GM21423 (cell line): Measurements from ENCODE around the gene NTHL1.
"Not testable (repeated sequence)": the region's sequence is repeated elsewhere in the genome, so short reads cannot be mapped to it uniquely, and the experiment has no call there.

Experiments
- ATAC-seq: cut with Tn5 transposase; IDR thresholded peaks from one replicate; pipeline ENCODE4 v1.9.1; 2021; ENCODE audit warnings: mild to moderate bottlenecking, moderate library complexity; ENCODE audit not compliant: unreplicated experiment

Gene NTHL1

GRCh38 chr16:2042986-2043666 lies 4.5 kb downstream of the NTHL1 start:
- no peak for ATAC-seq

DNA sequence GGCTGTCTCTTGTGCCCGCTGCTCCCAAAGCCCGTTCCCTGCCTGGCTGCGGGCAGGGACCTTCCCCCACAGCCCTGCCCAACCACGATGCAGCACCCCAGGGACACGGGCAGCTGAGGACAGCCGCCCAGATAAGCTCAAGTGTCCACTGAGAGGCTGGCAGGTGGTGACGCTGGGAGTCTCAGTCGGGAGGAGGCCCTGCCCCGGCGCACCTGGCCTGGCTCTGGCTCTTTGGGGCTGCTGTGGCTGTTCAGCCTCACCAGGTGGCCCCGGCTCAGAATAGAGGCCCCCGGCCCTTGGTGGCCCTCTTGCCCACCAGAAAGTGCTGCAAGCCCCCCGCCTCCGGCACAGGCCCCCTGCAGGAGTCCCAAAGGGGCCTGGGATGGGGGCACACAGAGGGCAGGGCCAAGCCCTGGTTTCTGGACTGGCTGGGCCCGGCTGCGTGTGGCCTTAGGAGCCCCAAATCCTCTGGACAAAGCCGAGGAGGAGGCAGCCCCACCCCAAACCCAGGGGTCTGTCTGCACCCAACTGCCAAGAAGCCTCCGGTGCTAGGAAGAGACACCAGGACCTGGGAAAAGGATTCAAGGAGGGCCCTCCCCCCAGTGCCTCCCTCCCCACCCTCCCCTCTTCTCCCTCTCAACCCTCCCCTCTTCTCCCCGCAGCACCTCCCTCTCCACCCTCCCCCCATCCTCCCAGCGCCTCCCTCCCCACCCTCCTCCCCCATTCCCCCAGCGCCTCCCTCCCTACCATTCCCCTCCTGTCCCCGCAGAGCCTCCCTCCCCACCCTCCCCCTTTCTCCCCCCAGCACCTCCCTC lies 5.3 kb downstream of the NTHL1 start:
- ATAC-seq = no peak

DNA sequence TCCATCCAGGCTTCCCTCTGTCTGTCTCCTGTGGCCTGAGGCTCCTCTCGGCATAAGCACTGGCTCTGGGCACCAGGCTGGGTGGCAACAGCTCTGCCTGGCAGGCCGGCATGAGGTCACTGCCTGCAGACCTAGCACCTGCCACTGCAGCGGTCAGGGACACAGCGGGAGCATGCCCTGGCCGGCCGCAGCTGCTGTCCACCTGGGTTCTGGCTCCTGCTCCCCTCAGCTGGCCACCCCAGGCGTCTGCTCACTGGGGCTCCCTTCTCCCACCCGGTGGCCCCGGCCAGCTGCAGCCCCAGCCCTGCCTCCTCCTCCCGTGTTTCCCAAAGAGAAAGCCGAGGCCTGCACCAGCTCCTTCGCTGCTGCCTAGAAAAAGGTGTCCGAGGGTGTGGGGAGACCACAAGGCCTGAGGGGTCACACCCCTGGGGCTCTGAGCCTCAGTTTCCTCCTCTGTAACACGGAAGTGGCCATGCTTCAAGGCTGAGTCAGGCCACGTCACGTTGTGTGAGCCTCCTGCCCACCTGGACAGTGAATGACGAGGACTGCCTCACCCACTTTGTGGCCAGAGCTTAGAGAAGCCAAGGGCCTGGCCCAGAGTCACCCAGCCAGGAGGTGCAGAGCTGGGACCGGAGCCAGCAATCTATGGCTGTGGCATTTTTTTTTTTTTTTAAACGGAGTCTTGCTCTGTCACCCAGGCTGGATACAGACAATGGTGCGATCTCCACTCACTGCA lies 6.7 kb downstream of the NTHL1 start:
- ATAC-seq = no peak

- no peak for ATAC-seq
Observed at GRCh38 chr16:2040041-2040786, 7.4 kb downstream of the NTHL1 start.

DNA sequence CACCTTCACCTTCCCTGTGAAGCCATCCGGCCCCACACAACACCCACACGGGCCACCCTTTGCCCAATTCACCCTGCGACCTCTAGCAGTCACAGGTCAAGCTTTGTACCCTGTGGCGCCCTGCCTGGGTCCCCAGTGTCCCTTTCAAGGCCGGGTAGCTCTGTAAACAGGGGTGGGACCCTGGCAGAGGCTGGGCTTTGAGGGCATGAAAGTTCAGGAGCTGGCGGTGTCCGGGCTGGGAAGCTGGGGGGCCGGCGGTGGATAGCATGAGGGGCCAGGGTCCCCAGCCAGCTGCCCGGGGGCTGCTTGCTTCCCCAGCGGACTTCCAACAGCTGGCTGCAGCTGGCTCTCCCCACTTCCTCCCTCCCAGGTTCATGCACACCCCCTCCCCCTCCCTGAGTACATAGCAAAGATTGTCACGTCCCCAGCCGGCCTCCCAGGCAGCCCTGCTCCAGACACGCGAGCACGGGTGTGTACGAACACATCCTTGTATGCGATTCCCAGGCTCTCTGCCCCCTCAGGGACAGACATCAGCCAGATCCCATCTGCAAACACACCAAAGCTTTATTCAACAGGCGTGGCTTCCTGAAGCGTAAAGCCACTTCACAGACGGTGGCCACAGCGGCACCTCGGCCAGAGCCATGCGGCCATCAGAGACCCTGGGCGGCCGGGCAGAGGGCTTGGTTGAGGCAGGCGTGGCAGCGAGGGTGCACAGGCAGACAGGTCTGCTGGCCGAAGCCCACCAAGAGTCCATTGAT lies 8.2 kb downstream of the NTHL1 start:
- no peak for ATAC-seq

GRCh38 chr16:2038382-2039231 lies 9.0 kb downstream of the NTHL1 start:
- ATAC-seq = no peak

DNA sequence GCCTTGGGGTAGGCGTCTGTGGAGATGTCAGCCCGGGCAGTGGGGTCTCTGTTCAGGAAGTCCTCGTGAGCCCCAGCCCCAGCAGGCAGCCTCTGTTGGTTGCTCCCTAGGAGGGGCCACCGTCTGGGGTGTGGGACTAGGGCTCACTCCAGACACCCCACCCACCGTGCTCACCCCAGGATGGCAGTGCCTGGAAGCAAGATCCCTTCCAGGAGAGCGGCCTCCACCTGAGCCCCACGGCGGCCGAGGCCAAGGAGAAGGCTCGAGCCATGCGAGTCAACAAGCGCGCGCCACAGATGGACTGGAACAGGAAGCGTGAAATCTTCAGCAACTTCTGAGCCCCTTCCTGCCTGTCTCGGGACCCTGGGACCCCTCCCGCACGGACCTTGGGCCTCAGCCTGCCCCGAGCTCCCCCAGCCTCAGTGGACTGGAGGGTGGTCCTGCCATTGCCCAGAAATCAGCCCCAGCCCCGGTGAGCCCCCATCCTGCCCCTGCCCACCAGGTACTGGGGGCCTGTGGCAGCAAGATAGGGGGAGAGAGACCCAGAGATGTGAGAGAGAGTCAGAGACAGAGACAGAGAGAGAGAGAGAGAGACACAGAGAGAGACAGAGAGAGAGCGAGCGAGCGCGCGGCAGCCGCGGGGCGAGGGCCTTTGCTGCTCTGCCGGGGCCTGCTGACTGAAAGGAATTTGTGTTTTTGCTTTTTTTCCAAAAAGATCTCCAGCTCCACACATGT lies 9.8 kb downstream of the NTHL1 start:
- no peak for ATAC-seq

DNA sequence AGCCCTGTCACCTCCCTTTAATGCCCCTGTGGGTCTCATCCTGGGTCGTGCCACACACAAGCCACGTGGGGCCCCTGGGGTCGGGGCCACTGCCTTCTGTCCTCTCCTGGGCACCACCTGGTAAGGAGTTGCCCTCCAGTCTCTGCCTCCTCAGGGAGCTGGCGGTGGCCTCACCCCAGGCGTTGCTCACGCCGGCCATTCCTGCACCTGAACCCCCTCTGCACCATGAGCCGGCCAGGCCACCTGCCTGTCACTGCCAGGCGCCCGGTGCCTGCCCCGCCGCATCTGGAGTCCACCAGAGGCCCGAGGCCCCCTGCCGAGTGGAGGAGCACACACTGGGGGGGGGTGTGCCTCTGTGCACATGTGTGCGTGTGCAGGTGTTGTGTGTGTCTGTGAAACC lies 10.5 kb downstream of the NTHL1 start:
- ATAC-seq = no peak

GRCh38 chr16:2036200-2036966 lies 11.3 kb downstream of the NTHL1 start:
- ATAC-seq = no peak

DNA sequence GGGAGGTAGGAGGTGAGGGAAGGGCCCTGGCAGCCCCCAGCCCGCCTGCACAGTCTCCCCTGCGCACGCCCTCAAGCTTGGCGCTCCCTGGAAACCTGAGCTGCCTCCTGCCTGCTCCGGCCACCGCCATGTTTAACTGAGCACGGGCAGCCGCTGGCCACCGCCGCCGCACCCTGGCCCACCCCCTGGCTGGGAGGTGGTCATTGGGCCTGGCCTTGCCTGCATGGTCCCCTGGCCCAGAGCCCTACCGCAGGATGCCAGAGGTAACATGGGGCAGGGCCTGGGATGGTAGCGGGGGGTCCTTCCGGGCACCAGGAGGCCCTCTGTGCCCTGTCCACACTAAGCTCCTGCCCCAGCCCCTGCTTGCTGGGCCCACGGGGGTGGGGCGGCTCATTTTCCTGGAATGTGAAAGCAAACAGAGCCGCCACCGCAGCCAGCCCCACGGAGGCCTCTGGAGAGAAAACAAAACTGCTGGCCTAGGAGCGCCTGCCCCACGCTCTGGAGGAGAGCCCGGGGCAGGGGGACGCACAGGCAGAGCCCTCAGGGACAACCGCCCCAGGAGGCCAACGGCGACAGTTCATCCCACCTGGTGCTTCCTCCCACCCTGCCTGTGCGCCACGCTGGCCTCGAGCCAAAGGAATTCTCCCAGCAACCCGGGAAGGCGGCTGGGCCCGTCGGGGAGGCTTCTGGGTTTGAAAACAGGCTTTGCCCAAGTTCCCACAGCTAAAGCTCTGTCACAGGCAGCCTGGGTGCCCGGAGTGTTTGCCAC lies 12.0 kb downstream of the NTHL1 start:
- no peak for ATAC-seq

DNA sequence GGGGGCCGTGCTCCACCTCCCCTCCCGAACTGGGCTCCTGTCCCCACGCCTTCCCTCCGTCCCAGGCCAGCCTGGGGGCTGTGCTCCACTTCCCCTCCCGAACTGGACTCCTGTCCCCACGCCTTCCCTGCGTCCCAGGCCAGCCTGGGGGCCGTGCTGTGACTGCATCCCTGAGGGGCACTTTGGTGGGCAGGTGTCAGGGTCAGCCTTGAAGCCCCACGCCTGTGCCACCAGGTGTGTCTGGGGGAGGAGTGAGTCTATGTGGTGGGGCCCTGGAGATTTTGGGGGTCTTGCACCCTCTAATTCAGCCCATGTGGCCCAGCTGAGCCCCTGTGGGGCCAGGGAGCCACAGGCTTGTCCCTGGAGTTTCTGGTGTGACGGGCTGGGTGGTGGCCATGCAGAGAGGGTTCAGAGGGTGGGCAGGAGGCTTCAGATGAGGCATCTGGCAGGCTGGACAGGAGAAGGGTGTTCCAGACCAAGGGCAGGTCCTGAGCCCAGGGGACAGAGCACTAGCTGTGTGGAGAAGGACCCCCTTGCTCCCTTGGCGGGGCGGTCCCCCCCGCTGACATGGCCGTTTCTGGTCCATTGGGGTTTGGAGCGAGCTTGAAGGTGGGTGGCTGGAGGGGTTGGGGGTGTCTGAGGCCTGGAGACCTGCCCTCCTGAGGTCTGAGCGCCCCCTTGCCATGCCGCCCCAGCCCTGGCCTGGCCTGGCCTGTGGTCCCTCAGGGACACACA lies 12.8 kb downstream of the NTHL1 start:
- no peak for ATAC-seq

GRCh38 chr16:2033909-2034695 lies 13.5 kb downstream of the NTHL1 start:
- ATAC-seq = not testable (repeated sequence)

GRCh38 chr16:2033057-2033908 lies 14.4 kb downstream of the NTHL1 start:
- no peak for ATAC-seq

GRCh38 chr16:2032285-2033056 lies 15.2 kb downstream of the NTHL1 start:
- no peak for ATAC-seq
